GM10266 (cell line): ENCODE measurements around the gene MYH9.

ENCODE experiments used
- DNase-seq: peaks from one replicate; pipeline ENCODE4 v3.0.0; 2012; ENCODE audit errors: extremely low spot score
- CTCF ChIP-seq: IDR thresholded peaks from 2 replicates; pipeline ENCODE4 v1.5.1; 2012; ENCODE audit warnings: mild to moderate bottlenecking, low read depth; ENCODE audit not compliant: control insufficient read depth, insufficient read depth; ENCODE audit errors: missing control alignments

MYH9 gene

GRCh38 chr22:36373258-36373579, 14.5 kb downstream of the MYH9 start:
- no peak for TF ChIP-seq CTCF
- DNase-seq, result no peak

- DNase-seq, result no peak
Measured at GRCh38 chr22:36371920-36372319, 15.8 kb downstream of the MYH9 start.

GRCh38 chr22:36369922-36370791, 17.6 kb downstream of the MYH9 start:
- DNase-seq, result no peak
- no peak for TF ChIP-seq CTCF

More at GRCh38 chr22:36371920-36372319, 15.8 kb downstream of the MYH9 start:
- no peak for TF ChIP-seq CTCF

GRCh38 chr22:36369004-36369921, 18.5 kb downstream of the MYH9 start:
- no peak for TF ChIP-seq CTCF
- no peak for DNase-seq

- DNase-seq, result no peak
- peak; percentile 13 for TF ChIP-seq CTCF
Measured at GRCh38 chr22:36368359-36368983, 19.3 kb downstream of the MYH9 start.

- no peak for DNase-seq
- TF ChIP-seq CTCF, result no peak
Measured at GRCh38 chr22:36367479-36367878, 20.3 kb downstream of the MYH9 start.
